ENCODE measurements around the gene ACOT8. TPM values are rescaled to one million over a fixed set of nuclear protein-coding genes. Genes with fewer than 3 reads are reported as not detected.

ACOT8 gene
- total RNA-seq, 4 donors from 2014 or later: 17.2 to 31.5 (median 23.5) TPM

GRCh38 chr20:45886590-45887345, 29.6 kb upstream of the ACOT8 start:
- no peaks in the 10 kb centered on the region for H3K9me3 ChIP-seq
- TF ChIP-seq CTCF (IDR thresholded peaks at IDR 0.05) (no peak), POLR2A (IDR thresholded peaks at IDR 0.05) (no peak)
- H3K27me3 ChIP-seq: no peaks in the 10 kb centered on the region
- H3K27ac ChIP-seq: no peak overlapping the region
- no peak overlapping the region for H3K4me3 ChIP-seq
- peaks cover 2 to 5% of the 10 kb centered on the region in 2 donors for H3K4me1 ChIP-seq
- intact Hi-C loops (cut with DNase I; ENCODE audit: low total_unique reads): no loop called here
- no peak for DNase-seq
- H3K36me3 ChIP-seq: no peaks in the 10 kb centered on the region

GRCh38 chr20:45883100-45883469, 25.9 kb upstream of the ACOT8 start:
- no peaks in the 10 kb centered on the region for H3K36me3 ChIP-seq
- intact Hi-C loops (cut with DNase I; ENCODE audit: low total_unique reads): no loop called here
- H3K27me3 ChIP-seq: no peaks in the 10 kb centered on the region
- DNase-seq: no peak
- peaks cover 0 to 7% of the 10 kb centered on the region in 2 donors for H3K4me1 ChIP-seq
- H3K4me3 ChIP-seq: no peak overlapping the region
- no peak for TF ChIP-seq CTCF (IDR thresholded peaks at IDR 0.05)
- no peak for TF ChIP-seq POLR2A (IDR thresholded peaks at IDR 0.05)
- no peaks in the 10 kb centered on the region for H3K9me3 ChIP-seq
- no peak overlapping the region for H3K27ac ChIP-seq

GRCh38 chr20:45882469-45883099, 25.4 kb upstream of the ACOT8 start:
- Histone ChIP-seq H3K27me3 (no peaks in the 10 kb centered on the region), H3K36me3 (no peaks in the 10 kb centered on the region), H3K27ac (no peak overlapping the region), H3K4me1 (peaks cover 0 to 7% of the 10 kb centered on the region in 2 donors), H3K4me3 (no peak overlapping the region), H3K9me3 (no peaks in the 10 kb centered on the region)
- TF ChIP-seq CTCF (IDR thresholded peaks at IDR 0.05): no peak
- TF ChIP-seq POLR2A (IDR thresholded peaks at IDR 0.05): no peak
- DNase-seq: no peak
- intact Hi-C loops (cut with DNase I; ENCODE audit: low total_unique reads): no loop called here

- peak within 1 kb of the TSS; percentile 48 to 52 for H3K4me3 ChIP-seq
- intact Hi-C loops (cut with DNase I; ENCODE audit: low total_unique reads): no loop called here
- H3K4me1 ChIP-seq: peaks cover 0 to 7% of the 10 kb centered on the region in 2 donors
- peak; percentile 100 for DNase-seq
- peak within 1 kb of the TSS; percentile 78 to 81 for H3K27ac ChIP-seq
- no peaks in the 10 kb centered on the region for H3K27me3 ChIP-seq
- H3K9me3 ChIP-seq: no peaks in the 10 kb centered on the region
- TF ChIP-seq POLR2A (IDR thresholded peaks at IDR 0.05) (peak; percentile 47 to 52), CTCF (IDR thresholded peaks at IDR 0.05) (peak in 2 of 4 experiments; percentile 6 to 10)
- no peaks in the 10 kb centered on the region for H3K36me3 ChIP-seq
These were observed 24.0 kb upstream of the ACOT8 start, which contains the start of gene ZSWIM1 for GRCh38 chr20:45880988-45881788. ZSWIM1 (plus strand) TSS chr20:45881227; CDS start chr20:45882593, 1,366 bp downstream.
